ENCODE measurements around the gene EGF.

The EGF gene

DNA sequence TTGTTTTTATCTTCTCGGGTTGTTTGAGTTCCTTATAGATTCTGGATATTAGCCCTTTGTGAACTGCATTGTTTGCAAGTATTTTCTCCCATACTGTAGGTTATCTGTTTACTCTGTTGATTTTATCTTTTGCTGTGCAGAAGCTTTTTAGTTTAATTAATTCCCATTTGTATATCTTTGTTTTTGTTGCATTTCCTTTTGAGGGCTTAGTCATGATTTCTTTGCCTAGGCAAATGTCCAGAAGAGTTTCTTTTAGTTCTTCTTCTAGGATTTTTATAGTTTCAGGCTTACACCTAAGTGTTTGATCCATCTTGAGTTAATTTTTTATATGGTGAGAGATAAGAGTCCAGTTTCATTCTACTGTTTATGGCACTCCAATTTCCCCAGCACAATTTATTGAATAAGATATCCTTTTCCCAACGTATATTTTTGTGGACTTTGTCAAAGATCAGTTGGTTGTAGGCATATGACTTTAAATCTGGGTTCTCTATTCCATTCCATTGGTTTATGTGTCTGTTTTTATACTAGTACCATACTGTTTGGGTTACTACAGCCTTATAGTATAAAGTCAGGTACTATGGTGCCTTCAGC lies 54.3 kb downstream of the EGF start:
- no peak for DNase-seq

DNA sequence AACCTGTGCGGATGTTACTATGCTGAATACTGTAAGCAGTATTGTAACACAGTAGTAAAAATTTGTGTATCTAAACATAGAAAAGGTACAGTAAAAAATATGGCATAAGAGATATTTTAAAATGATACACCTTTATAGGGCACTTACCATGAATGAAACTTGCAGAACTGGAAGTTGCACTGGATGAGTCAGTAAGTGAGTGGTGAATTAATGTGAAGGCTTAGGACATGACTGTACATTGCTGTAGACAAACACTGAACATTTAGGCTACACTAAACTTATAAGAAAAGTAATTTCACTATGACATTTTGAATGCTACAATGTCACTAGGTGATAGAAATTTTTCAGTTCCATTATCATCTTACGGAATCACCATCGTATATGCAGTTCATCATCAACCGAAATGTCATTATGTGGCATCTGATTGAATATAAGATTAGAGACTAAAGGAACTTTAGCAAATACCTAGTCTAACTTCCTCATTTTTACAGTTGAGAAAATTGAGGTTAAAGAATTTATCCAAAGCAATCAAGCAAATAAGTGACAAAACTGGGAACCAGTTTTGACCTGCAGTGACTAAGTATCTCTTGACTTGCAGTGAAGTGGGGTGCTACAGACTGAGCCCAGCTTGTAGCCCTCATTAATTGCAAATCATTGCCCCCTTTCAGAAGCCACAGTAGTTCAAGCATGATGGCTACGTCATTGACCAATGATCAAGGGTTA lies 55.3 kb downstream of the EGF start:
- DNase-seq: no peak

DNA sequence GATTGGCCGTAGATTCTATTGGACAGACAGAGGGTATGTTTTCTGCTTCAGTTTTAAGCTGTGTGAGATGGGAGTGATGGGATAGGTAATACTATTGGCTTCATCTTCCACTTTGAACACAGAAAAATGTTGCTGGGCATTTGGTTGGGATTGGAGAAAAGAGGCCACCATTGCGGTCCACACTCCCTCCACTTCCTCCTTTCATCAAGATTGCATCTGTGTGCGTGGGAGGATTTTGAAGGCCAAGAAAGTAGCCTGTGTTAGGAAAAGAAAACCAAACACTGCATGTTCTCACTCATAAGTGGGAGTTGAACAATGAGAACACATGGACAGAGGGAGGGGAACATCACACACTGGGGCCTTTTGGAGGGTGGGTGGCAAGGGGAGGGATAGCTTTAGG lies 56.4 kb downstream of the EGF start:
- no peak for DNase-seq

DNA sequence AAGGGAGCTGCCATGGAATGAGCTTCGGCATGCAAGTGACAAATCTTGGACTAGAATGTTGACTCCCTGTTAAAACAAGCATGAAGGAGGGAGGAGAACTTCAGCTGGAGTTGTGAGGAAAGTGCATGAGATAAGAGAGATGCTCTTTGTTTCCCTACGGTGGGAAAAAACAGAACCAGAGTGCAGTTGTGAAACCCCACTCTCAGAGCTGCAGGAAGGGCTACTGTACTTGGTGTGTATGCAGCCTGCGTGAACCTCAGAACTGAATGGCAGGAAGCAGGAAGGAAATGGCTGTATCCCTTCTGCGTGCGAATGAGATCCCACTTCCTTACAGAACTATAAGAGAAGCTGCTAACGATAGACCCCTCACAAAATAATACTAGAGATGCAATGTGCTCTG lies 57.2 kb downstream of the EGF start:
- DNase-seq: no peak

DNA sequence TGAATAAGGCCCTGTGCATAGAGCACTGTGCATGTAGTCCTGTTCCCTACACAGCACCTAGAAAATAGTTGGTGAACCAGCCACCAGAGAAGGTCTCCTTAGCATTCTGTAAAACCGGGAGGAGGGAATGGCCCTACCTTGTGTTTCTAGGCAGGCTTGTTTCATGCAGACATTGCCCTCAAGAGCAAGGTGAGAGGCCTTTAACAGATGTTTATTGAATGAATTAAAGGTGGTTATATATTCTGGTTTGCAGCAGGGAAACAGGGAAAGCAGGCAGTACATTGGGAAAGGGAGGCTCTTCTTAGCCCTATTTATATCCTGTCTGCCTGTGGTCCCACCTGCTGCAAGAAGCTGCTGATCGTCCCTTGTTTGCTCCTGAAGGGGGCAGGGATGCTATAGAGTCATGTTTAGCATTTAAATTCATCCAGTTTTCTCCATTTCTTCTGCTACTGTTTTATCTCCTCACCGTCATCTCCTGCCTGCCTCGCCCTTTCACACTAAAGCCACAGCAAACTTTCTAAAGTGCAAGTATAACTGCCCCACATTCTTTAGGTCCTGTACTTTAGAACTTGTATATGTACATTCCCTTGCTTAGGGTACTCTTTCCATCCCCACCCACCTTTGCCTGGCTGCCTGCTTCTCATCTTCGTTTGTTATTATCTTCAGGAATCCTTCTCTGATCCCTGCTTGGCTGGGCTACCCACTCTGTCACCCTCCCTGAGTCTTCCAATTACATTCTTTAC lies 60.3 kb downstream of the EGF start:
- DNase-seq: no peak

DNA sequence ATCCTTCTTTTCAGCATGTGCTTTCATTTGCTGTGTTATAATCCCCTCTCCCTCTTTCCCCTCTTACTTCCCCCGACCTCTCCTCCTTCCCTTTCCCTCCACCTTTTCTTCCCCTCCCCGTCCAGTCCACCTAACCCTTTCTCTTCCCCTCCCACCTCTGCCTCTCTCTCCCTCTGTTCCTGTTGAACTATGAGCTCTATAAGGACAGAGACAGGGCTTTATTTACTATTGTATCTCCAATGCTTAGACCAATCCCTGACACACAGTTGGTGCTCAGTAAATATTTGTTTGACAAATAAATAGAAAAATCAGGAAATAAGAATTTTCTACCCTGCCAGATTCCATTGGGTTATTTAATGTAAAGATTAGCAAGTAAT lies 60.8 kb downstream of the EGF start:
- no peak for DNase-seq

DNA sequence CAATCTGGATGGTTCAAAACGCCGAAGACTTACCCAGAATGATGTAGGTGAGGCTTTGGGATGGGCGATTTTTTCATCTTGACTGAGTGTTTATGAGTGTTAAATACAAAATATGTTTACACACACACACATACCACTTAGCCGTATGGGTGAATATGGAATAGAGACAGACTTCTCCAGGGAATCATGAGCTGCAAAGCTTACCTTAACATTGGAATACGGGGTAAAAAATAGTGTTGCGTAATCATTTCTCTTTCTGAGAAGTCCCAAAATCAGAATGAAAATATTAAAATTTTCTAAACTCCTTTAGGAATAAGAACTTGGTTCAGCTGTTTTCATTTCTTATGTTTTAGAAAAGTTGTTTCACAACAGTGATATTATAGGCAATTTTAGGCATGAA lies 63.5 kb downstream of the EGF start:
- DNase-seq: no peak

DNA sequence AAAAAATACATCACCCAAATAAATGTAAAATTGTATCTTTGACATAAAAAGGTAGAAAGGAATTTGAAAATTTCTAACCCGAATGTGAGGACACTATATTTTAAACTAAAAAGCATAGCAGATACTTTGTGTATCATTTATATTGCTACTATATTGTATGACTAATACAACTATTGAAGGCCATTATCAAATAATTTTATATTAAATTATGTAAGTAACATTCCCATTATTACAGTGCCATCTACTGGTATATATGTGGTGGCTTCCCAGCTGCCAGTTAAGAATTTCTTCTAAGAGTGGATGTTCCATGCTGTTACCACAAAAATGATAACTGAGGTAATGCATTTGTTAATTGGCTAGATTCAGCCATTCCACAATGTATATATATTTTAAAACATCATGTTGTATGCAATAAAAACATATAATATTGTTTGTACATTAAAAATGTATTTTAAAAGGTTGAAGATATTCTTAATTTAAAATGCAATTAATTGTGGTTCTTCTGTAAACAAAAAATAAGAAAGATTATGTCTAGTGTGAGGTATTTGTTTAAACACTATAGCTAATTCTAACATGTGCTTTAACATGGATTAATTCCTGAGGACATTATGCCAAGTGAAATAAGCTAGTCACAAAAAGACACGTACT lies 65.3 kb downstream of the EGF start:
- DNase-seq: no peak

DNA sequence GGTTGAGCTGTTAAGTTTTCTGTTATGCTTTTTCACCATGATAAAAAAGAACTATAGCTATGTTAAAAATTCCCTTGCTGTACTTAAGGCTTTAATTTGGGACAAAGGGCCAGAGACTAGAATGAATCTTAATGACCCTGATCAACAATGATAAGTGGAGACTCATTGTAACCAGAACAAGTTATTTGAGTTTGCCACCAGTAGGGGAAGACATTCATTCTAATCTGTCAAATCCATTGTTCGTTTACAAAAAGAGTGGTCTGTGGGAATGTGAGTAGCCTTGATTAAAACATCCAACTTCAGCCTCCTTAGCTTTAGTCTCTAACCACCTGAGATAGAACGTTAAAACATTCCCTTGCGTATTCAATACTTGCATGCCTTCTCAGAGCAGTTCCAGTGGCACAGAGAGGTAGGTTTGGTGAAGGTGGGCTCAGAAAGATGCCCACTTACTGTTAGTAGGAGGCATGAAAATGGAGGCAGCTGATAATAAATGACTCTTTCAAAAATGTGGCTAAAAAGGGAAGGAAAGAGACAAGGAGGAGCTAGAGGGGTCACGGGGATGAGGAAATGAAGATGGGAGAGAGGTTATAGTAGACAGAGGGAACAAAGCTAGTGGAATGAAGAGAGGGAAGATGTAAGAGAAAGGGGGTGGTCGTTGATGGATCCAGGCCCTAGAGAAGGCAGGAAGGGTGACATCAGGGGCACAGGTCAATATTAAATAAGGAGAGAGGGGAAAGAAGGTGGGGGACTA lies 66.2 kb downstream of the EGF start:
- no peak for DNase-seq

DNA sequence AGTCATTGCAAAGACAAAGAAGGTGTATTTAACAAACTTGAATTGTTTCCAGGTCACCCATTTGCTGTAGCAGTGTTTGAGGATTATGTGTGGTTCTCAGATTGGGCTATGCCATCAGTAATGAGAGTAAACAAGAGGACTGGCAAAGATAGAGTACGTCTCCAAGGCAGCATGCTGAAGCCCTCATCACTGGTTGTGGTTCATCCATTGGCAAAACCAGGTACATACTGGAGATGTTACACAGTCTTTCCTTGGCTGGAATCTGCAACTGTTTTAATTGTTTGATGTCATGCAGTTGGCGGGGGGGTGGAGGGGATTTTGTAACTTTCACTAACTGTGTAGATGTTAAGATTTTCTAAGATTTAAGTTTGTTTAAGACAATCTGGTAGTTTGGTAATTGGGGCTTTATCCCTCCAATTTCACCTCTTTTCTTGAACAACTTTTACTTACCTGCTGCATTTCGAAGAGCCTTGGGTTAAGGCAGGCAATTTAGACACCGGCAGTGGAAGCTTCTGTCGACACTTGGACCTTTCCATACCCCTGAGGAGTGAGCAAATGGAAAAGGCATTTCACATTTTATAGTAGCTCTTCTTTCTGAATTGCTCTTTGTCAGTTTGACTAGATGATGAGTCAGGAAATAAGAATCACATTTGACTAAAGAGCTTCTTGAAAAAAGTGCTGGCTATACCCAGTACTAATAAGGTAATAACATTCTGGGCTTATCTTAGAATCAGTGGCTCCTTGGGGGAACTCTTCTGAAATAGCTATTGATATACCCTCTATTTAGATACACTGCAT lies 67.4 kb downstream of the EGF start:
- DNase-seq: no peak

DNA sequence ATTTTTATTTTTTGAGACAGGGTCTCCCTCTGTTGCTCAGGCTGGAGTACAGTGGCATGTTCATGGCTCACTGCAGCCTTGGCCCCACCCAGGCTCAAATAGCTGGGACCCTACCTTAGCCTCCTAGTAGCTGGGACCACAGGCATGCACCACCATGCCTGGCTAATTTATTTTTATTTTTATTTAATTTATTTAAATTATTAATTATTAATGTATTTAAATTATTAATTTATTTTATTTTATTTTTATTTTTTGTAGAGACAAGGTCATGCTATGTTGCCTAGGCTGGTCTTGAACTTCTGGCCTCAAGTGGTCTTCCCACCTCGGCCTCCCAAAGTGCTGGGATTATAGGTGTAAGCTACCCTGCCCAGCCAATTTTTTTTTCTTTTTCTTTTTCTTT lies 69.3 kb downstream of the EGF start:
- no peak for DNase-seq

DNA sequence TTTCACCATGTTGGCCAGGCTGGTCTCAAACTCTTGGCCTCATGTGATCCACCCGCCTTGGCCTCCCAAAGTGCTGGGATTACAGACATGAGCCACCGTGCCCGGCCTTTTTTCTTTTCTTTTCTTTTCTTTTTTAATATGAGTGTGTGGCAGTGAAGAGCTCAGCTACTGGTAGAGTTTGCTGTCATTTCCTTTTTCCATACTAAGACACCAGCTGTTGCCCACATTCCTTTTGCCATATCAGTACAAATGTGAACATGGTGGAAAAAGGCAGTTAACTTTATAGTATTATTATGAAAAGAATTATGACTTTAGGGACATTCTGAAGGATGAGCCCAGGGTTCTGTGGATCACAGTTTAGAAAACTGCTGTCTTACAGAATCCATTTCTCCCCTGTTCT lies 69.8 kb downstream of the EGF start:
- DNase-seq: no peak

DNA sequence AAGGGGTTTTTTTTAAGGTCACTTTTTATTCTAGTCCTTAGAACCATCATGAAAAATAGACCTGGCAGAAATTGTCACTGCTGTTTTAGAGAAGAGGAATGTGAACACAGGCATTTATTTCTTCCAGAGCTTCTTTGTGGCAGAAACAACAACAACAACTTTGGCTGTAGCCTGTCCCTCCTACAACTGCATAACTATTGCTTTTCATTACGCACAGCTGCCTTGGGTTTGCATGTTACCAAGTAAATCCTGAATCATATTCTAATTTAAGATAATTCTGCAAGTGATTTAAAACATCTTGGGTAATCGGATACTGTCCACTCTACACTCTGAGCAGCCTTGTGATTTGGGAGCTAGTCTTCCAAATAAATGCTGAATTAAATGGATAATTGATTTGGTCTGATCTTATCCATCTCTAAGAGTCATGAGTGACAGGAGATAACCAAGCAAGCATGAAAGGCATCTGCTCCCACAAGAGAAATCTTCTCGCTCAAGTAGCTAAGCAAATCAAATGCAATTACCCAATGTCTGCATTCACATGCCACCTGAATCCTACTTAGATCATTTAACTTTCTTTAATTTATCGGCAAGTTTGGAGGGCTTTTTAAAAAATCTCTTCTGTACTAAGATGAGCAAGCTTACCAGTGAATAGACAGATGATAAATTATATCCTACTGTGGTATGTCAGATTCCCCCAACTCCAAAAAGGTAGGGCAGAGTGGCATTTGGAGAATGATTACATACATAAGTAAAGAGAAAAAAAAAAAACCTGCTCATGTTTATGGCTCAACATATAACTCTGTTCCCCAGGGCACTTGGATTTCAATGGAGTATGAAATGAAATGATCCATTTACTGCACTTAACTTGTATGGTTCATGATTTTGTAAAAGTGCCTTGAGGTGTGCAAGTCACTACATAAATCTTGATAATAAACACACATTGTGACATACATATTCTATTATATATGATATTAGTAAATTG lies 73.6 kb downstream of the EGF start:
- no peak for DNase-seq

DNA sequence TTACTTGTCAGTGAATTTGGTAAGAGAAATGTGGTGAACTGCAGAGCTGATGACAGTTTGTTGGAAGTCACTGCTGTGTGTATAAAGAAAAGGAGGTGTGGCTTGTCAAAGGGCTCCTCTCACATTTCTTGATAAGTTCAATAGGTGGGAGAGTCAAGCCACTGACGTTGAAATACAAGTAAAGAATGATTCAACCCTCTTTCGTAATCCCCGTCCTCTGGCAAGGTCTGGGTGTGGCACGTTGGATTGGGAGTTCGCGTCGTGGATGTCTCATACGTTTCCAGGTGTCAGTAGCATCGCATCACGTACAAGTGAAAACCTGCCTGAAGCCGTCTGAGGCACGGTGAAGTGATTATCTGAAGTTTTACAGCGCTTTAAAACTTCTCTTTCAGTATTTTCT lies 76.4 kb downstream of the EGF start:
- no peak for DNase-seq

DNA sequence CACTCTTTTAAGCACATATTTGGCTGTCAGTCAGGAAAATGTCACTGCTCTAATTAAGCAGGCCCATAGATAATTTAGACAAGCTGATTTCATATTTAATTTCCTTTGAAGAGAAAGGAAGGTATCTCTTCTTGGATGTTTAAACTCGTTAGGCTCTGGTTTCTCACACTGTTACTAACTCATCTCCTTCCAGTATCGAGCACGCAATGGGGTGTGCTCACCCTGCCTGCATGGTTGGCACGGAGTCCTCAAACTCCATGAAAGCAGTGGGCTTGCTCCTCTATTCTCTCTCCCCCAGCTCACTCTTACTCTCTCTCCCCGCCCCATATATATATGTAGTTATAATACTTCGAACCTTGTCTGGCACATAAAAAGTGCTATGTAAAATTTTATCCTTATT lies 76.9 kb downstream of the EGF start:
- no peak for DNase-seq

DNA sequence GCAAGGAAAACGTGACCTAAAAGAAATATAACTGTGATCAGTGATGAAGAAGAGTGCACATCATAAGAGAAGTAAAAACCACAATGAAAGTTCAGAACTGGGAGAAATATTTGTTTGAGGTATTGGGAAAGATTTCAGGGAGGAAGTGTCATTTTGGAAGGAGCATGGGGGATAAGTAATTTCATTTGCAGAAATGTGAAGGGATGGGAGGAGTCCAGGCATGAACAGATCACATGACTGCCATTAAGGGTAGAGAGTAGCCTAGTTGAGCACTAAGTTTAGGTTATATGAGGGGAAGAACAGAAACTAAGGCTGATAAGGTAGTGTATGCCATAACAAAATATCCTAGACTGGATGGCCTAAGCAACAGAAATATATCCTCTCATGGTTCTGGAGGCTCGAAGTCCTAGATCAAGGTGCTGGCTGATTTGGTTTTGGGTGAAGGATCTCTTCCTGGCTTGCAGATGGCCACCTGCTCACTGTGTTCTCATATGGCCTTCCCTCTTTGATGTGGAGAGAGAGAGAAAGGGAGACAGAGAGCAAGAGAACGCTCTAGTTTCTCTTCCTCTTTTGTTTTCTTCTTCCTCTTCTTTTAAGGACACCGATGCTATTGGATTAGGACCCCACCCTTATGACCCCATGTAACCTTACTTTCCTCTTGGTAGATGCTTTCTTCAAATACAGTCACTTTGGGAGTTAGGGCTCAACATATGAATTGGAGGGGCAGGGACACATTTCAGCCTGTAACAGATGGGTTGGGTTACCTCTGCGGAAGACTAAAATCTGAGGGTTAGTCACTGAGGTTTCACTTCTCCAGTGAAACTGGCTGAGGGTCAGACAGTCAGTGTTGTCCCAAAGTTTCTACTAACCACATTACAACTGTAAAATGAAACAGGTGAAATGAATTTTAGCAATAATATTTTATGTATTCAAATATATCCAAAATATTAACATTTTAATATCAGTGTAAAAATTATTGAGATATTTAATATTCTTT lies 77.9 kb downstream of the EGF start:
- no peak for DNase-seq

DNA sequence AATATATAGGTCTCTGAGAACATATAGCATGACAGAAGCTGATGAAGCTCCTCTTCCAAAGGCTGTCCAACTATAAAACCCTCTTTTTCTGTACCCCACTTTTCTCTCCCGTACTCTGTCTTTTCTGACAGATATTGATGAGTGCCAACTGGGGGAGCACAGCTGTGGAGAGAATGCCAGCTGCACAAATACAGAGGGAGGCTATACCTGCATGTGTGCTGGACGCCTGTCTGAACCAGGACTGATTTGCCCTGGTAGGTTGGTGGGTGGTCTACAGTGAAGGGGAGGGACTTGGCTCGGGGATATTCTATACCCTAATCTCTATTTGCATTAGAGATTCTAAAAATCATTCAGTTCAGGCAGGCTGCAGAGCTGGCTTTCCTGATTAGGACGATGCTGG lies 80.4 kb downstream of the EGF start:
- no peak for DNase-seq

DNA sequence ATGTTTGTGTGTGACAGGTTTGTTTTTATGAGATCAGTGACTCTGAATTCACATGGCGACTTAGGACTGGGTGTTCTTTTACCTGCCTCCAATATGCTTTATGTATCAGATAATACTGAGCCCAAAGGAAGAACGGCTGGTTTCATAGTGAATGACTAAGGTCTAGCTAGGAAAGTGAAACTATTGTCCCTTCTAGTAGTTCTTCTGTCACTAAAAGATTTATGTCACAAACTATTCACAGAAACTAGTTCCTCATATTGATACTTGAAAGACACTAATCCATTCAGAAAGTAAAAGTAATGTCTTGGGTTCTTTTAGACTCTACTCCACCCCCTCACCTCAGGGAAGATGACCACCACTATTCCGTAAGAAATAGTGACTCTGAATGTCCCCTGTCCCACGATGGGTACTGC lies 81.7 kb downstream of the EGF start:
- DNase-seq: no peak

DNA sequence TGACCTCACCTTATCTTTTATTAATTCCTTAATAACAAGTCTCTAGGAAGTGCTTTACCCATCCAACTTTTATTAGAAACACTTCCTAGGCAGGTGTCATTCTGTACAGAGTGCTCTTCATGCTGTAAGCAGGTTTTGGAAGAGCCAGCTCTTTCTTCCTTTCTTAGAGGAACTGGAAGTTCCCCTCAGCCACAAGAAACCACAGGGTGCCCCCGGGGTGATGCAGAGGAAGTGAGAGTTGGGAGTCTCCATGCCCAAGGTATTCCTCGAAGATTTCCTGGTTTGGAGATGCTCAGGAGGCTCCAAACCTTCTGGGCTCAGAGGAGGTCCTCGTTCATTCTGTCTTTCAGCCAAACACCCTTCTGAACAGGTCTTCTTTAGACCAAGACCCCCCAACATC lies 83.8 kb downstream of the EGF start:
- DNase-seq: no peak
